Cardiac fibroblast (primary cell): ENCODE measurements around the gene IKZF1.

Experiments
- DNase-seq, 2 donors: peaks; one replicate each; pipeline versions ENCODE4 v3.0.0 to v3.0.0-alpha.2; 2010; ENCODE audit warnings: low read depth in 2 of 2
- H3K4me3 ChIP-seq, 2 donors: replicated peaks in 1 of 2; 1 replicate in 1 of 2; 2 replicates in 1 of 2; pipeline ENCODE4 v1.5.1; 2011; ENCODE audit warnings: low read depth in 2 of 2, low read length in 2 of 2, mild to moderate bottlenecking in 2 of 2, moderate library complexity in 1 of 2
- CTCF ChIP-seq: IDR thresholded peaks from one replicate; pipeline ENCODE4 v1.5.1; 2011; ENCODE audit warnings: low read depth, mild to moderate bottlenecking, low read length, inconsistent platforms

IKZF1 gene

GRCh38 chr7:50393076-50393475, 88.6 kb downstream of the IKZF1 start:
- H3K4me3 ChIP-seq = no peak overlapping the region
- no peak for DNase-seq
- TF ChIP-seq CTCF = no peak

GRCh38 chr7:50393547-50394252, 89.2 kb downstream of the IKZF1 start:
- DNase-seq = no peak
- TF ChIP-seq CTCF = no peak
- H3K4me3 ChIP-seq = no peak overlapping the region

- no peak for DNase-seq
- no peak overlapping the region for H3K4me3 ChIP-seq
- no peak for TF ChIP-seq CTCF
These were observed 89.8 kb downstream of the IKZF1 start for GRCh38 chr7:50394315-50394714.

GRCh38 chr7:50396856-50397255, 92.3 kb downstream of the IKZF1 start:
- no peak for TF ChIP-seq CTCF
- H3K4me3 ChIP-seq = no peak overlapping the region
- no peak for DNase-seq

GRCh38 chr7:50397320-50397970, 92.9 kb downstream of the IKZF1 start:
- no peak for DNase-seq
- TF ChIP-seq CTCF = no peak
- no peak overlapping the region for H3K4me3 ChIP-seq

GRCh38 chr7:50397971-50398324, 93.4 kb downstream of the IKZF1 start:
- DNase-seq = no peak
- no peak overlapping the region for H3K4me3 ChIP-seq
- TF ChIP-seq CTCF = no peak
